Mucosa of rectum (tissue), 2 donors: Measurements from ENCODE around the gene NIPBL.

Experiments
- H3K27ac ChIP-seq, 2 donors: one replicate each; pipeline ENCODE4 v1.7.0; 2013; ENCODE audit warnings: inconsistent platforms in 2 of 2, low read depth in 2 of 2, low read length in 2 of 2
- H3K27me3 ChIP-seq, 2 donors: one replicate each; pipeline ENCODE4 v1.7.0; 2013; ENCODE audit warnings: low read length in 2 of 2; ENCODE audit not compliant: control insufficient read depth in 2 of 2, insufficient read depth in 2 of 2
- H3K36me3 ChIP-seq, 2 donors: one replicate each; pipeline ENCODE4 v1.7.0; 2013; ENCODE audit warnings: low read length in 2 of 2; ENCODE audit not compliant: control insufficient read depth in 2 of 2, insufficient read depth in 2 of 2
- H3K4me1 ChIP-seq, 2 donors: one replicate each; pipeline ENCODE4 v1.7.0; 2013; ENCODE audit warnings: low read length in 2 of 2, mild to moderate bottlenecking in 1 of 2; ENCODE audit not compliant: control insufficient read depth in 2 of 2, insufficient read depth in 2 of 2
- H3K4me3 ChIP-seq, 2 donors: one replicate each; pipeline ENCODE4 v1.7.0; 2013; ENCODE audit warnings: low read length in 2 of 2
- H3K9ac ChIP-seq, 2 donors: one replicate each; pipeline ENCODE4 v1.7.0; 2013; ENCODE audit warnings: low read length in 2 of 2, low read depth in 1 of 2, mild to moderate bottlenecking in 1 of 2
- H3K9me3 ChIP-seq, 2 donors: one replicate each; pipeline ENCODE4 v1.7.0; 2013; ENCODE audit warnings: low read length in 2 of 2; ENCODE audit not compliant: control insufficient read depth in 2 of 2
- donor health status: healthy.
- donor health status: Normal muscosa, but diverticular disease.

The NIPBL gene

DNA sequence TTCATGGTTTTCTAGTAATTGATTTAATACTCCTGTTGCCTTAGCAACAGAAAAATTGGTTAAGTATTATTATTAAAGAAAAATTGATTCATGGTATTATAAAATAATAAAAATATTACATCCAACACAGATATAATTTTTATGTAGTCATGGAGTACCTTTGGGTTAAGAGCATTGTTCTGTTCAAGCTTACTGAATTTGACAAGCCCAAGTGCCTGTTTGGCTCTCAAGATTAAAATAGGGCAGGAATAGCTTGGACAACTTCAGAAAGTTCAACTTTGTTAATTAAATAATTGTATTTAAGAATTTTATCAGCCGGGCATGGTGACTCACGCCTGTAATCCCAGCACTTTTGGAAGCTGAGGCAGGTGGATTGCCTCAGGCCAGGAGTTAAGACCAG, 82.0 kb downstream of the NIPBL start:
- Histone ChIP-seq H3K9me3 (no peaks in the 10 kb centered on the region), H3K4me3 (no peak overlapping the region), H3K27ac (no peak overlapping the region), H3K4me1 (no peaks in the 10 kb centered on the region), H3K27me3 (no peaks in the 10 kb centered on the region), H3K36me3 (peaks cover 24 to 25% of the 10 kb centered on the region in 2 donors), H3K9ac (no peak overlapping the region)

DNA sequence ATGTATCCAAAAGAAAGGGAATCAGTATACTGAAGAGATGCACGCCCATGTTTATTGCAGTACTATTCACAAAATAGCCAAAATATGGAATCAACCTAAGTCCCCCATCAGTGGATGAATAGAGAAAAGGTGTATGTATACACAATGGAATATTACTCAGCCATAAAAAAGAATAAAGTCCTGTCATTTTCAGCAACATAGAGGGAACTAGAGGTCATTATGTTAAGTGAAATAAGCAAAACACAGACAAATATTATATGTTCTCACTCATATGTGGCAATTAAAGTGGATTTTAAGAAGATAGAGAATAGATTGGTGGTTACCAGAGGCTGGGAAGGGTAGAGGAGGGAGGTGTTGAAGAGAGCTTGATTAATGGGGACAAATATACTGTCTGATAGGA, 88.6 kb downstream of the NIPBL start:
- peaks cover 30 to 38% of the 10 kb centered on the region in 2 donors for H3K36me3 ChIP-seq
- H3K4me1 ChIP-seq: no peaks in the 10 kb centered on the region
- no peaks in the 10 kb centered on the region for H3K9me3 ChIP-seq
- no peak overlapping the region for H3K27ac ChIP-seq
- no peak overlapping the region for H3K4me3 ChIP-seq
- no peaks in the 10 kb centered on the region for H3K27me3 ChIP-seq
- H3K9ac ChIP-seq: no peak overlapping the region

DNA sequence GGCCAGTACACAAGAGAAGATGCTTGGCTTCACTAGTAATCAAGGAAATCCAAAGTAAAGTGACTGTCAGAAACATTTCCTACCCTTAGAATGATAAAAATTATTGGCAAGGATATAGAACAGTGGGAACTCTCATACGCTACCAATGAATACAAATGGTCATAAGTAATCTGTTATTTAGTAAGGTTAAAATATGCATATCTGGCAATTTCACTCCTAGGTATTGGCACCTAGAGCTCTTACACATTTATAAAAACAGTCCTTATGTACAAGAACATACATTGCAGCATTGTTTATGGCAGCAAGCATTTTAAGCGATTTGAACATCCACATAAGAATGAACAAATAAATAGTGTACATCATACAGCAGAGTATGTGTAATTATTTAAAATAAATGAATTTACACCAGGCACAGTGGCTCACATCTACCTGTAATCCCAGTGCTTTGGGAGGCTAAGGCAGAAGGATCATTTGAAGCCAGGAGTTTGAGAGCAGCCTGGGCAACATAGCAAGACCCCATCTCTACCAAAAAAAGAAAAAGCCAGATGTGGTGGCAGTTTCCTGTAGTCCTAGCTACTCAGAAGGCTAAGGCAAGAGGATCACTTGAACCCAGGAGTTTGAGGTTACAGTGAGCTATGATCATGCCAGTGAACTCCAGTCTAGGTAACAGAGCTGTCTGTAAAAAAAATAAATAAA, 93.3 kb downstream of the NIPBL start:
- Histone ChIP-seq H3K9ac (no peak overlapping the region), H3K27ac (no peak overlapping the region), H3K4me1 (no peaks in the 10 kb centered on the region), H3K27me3 (no peaks in the 10 kb centered on the region), H3K36me3 (peaks cover 36 to 42% of the 10 kb centered on the region in 2 donors), H3K9me3 (no peaks in the 10 kb centered on the region), H3K4me3 (no peak overlapping the region)

DNA sequence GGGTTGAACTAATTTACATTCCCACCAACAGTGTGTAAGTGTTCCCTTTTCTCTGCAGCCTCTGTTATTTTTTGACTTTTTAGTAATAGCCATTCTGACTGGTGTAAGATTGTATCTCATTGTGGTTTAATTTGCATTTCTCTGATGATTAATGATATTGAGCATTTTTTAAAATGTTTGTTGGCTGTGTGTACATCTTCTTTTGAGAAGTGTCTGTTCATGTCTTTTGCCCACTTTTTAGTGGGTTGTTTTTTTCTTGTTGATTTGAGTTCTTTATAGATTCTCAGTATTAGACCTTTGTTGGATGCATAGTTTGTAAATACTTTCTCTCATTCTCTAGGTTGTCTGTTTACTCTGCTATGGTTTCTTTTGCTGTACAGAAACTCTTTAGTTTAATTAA, 101.6 kb downstream of the NIPBL start:
- Histone ChIP-seq H3K27ac (no peak overlapping the region), H3K36me3 (peaks cover 19 to 21% of the 10 kb centered on the region in 2 donors), H3K9ac (no peak overlapping the region), H3K4me3 (no peak overlapping the region), H3K9me3 (no peaks in the 10 kb centered on the region), H3K27me3 (no peaks in the 10 kb centered on the region), H3K4me1 (no peaks in the 10 kb centered on the region)

DNA sequence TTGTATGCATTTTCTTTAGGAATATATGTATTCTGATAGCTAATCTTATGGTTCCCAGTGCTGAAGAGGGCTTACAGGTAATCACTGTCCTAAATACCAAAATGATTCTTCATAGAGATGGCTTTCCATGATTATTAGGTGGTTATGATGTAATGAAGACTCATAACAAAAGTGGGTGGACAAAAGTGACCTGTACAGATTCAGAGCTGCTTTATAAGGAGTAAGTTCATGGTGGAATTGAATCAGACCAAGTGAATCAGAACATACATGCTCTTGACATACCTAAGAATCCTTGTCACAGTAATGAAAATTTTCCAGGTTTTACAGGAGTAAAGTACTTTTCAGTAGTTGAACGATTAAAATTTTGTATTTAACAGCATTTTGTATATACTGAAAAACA, 105.6 kb downstream of the NIPBL start:
- H3K4me3 ChIP-seq: no peak overlapping the region
- no peaks in the 10 kb centered on the region for H3K9me3 ChIP-seq
- H3K27ac ChIP-seq: no peak overlapping the region
- no peaks in the 10 kb centered on the region for H3K27me3 ChIP-seq
- H3K36me3 ChIP-seq: peaks cover 17 to 18% of the 10 kb centered on the region in 2 donors
- no peak overlapping the region for H3K9ac ChIP-seq
- no peaks in the 10 kb centered on the region for H3K4me1 ChIP-seq

DNA sequence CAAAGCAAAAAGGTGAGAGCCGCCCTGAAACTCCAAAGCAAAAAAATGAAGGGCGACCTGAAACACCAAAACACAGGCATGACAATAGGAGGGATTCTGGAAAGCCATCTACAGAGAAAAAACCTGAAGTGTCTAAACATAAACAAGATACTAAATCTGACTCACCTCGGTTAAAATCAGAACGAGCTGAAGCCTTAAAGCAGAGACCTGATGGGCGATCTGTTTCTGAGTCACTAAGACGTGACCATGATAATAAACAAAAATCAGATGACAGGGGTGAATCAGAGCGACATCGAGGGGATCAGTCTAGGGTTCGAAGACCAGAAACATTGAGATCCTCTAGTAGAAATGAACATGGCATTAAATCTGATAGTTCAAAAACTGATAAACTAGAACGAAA, 108.8 kb downstream of the NIPBL start:
- Histone ChIP-seq H3K27me3 (no peaks in the 10 kb centered on the region), H3K9me3 (no peaks in the 10 kb centered on the region), H3K4me3 (no peak overlapping the region), H3K27ac (no peak overlapping the region), H3K4me1 (no peaks in the 10 kb centered on the region), H3K9ac (no peak overlapping the region), H3K36me3 (peaks cover 14 to 18% of the 10 kb centered on the region in 2 donors)

DNA sequence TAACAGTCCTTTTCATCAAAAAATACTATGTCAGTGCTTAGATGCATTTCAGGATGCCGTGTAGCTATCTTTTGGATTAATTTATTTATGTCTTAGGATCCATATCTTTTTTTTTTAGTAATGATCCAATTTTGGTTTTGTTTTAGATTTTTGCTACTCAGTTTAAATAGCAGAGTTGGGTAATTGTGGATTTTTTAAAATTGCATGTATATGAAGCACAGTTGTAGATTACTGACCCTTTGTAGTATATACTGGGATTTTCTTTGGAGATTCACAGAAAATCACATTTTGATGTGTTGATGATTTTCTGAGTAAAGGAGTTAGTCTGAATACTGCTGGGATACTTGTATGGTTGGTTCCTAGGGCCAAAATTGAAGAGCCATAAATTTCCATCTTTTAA, 111.8 kb downstream of the NIPBL start:
- Histone ChIP-seq H3K4me1 (no peaks in the 10 kb centered on the region), H3K27ac (no peak overlapping the region), H3K36me3 (peaks cover 14 to 15% of the 10 kb centered on the region in 2 donors), H3K4me3 (no peak overlapping the region), H3K9me3 (no peaks in the 10 kb centered on the region), H3K27me3 (no peaks in the 10 kb centered on the region), H3K9ac (no peak overlapping the region)

DNA sequence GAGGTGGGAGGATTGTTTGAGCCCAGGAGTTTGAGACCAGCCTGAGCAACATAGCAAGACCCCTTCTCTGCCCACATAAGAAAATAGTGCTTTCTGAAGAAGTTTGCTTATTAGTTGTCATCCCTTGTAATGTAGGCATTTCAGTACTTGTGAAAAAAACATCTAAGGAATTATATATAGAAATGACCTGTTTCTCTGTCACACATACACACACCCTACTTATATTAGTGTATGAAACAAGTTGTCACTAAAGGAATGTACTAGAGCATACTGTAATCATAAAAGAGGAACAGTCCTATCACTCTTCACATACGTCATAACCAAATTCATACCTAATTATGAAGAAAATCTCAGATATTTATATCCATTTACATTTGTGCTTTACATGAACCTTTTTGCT, 122.0 kb downstream of the NIPBL start:
- Histone ChIP-seq H3K36me3 (peaks cover 45 to 60% of the 10 kb centered on the region in 2 donors), H3K4me1 (no peaks in the 10 kb centered on the region), H3K27me3 (no peaks in the 10 kb centered on the region), H3K27ac (no peak overlapping the region), H3K9me3 (no peaks in the 10 kb centered on the region), H3K4me3 (no peak overlapping the region), H3K9ac (no peak overlapping the region)

DNA sequence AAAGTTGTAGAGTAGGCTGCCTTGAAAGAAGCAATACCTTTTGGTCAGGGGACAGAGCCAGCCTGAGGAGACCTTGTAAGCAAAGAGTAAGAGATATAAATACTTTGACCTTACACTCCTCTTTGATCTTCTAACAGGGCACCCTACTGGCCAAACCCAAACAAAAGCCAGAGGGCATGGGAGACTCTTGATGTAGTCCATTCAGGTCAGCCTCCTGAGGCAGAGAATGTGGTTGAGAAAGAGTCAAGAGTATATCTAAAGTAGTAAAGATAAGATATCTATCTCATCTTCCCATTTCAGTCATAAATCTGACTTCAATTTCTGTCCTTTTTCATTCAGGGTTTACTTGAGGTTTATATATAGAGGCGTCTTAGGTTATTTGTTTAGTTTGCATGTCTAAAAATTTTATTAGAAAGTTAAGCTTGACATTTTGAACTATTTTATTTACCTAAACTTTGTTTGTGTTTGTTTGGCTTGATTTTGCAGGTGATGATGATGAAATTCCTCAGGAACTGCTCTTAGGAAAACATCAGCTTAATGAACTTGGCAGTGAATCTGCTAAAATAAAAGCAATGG, 125.7 kb downstream of the NIPBL start:
- no peak overlapping the region for H3K4me3 ChIP-seq
- no peaks in the 10 kb centered on the region for H3K27me3 ChIP-seq
- no peak overlapping the region for H3K9ac ChIP-seq
- H3K4me1 ChIP-seq: no peaks in the 10 kb centered on the region
- peaks cover 39 to 64% of the 10 kb centered on the region in 2 donors for H3K36me3 ChIP-seq
- H3K9me3 ChIP-seq: no peaks in the 10 kb centered on the region
- H3K27ac ChIP-seq: no peak overlapping the region

DNA sequence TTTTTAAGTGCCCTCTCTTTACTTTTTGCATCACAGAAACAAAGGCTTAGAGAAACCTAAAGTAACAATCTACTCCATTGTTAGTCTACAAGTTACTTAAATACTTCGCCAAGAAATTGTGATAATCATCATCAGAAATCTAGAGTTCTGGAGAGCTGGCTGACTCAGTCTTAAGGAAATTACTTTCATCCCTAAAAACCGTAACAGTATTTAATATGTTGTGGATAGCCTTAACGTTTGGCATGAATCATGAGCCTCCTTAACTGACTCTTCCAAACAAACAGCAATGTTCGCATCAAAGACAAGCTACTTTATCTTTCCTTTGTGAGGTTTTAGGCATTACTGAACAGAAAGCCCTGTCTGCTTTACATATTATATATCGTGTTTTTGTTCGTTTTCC, 128.7 kb downstream of the NIPBL start:
- H3K27me3 ChIP-seq: no peaks in the 10 kb centered on the region
- no peak overlapping the region for H3K9ac ChIP-seq
- no peaks in the 10 kb centered on the region for H3K9me3 ChIP-seq
- H3K4me3 ChIP-seq: no peak overlapping the region
- no peak overlapping the region for H3K27ac ChIP-seq
- H3K36me3 ChIP-seq: peaks cover 61% of the 10 kb centered on the region in 2 donors
- H3K4me1 ChIP-seq: no peaks in the 10 kb centered on the region
